Measurements from ENCODE around the gene OGA.

OGA gene

DNA sequence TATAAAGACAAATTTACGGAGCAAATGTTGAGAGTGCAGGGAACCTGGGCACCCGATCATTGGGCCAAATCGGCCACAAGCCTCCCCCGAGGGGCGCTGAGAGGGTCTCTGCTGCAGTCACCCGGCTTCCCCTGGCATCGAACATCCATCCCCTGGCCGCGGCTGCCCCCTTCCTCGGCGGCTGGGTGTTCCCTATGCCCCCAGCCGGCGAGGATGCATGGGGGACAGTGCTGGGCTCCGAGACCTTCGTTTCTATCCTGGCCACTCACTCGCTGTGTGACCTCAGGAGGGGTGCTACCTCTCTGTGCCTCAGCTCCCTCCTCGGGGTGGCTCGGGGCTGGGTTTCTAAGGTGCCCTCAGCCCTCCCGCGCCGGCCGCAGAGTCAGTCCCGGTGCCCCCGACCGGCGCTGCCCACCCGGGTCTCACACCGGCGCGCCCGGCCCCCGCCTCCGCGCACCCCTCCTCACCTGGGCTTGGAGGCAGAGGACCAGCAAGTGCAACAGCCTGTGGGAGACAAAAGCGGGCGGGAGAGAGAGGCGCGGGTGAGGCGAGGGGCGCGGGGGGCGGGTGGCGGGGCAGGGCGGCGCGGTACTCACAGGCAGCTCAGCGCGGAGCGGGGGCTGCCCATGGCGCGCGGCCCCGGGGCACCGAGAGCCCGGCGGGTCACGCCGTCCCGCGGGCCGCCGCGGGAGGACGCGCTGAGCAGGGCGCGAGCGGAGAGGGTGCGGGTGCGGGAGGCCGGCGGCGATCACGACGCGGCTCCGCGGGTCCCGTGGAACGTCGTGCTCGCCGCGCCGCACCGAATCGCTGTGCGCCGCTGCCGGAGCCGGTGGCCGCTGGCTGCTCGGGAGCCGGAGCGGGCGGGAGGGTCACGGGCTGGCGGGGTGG, 42.7 kb downstream of the OGA start, which contains the start of gene FGF8:
Gene FGF8, minus strand, starts transcription at position 842 of the 888 bp plus-strand sequence. Its CDS starts 214 bp downstream, at position 628.
- no peak for DNase-seq (ENCODE audit: low read depth in 2 of 2)

DNA sequence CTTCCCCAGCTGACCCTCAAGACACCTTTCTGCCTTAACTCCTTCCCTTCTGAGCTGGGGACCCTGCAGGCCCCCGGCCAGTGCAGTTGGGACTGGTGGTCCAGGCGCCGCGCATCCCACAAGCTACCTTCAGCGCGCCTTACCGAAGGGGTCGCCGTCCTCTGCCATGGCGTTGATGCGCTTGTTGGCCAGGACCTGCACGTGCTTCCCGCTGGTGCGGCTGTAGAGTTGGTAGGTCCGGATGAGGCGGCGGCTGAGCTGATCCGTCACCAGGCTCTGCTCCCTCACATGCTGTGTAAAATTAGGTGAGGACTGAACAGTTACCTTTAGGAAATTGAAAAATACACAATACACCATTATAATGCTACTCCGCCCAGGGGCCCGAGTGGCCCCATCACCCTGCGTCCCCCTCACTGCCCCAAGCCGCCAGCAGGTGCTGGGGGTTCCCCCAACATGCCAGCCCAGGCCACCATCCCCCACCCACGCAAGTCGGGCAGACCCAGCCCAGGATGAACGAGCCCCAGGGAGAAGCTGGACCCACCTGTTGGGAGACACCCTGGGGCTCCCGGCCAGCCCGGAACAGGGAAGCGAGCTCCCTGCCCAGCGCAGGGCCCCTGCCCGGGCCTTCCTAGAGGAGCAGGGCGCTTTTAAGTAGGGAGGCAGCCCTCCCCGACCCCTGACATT, 43.5 kb downstream of the OGA start:
- no peak for DNase-seq (ENCODE audit: low read depth in 2 of 2)

DNA sequence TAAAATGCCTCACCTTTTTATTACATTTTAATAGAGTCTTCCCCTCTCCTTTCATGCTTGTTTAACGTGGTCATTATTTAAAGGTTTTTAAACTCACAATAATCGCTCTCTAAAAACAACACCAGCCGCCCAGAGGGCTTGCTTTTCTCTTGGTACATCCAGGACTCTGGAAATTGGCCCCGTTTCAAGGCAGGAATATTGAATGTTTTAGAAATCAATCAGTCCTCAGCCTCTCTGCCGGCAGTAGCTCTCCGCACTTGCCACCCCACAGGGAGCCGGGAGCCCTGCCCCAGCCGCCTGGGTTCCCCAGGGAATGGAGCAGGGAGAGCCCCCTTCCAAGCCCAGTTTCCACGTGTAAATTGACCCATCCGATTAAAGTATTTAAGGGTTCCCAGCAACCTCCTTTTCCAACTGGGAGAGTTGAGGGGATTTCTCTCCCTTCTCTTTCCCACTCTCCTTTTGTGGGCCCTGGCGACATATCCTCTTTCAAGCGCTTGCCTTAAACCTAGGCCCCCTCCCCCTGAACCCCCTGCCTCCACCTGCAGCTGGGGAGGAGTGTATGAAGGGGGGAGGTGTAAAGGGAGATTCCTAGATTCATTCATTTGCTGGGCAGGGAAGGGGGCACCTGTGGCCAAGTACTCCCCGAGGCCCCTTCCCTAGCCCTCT, 44.2 kb downstream of the OGA start:
- no peak for DNase-seq (ENCODE audit: low read depth in 2 of 2)

DNA sequence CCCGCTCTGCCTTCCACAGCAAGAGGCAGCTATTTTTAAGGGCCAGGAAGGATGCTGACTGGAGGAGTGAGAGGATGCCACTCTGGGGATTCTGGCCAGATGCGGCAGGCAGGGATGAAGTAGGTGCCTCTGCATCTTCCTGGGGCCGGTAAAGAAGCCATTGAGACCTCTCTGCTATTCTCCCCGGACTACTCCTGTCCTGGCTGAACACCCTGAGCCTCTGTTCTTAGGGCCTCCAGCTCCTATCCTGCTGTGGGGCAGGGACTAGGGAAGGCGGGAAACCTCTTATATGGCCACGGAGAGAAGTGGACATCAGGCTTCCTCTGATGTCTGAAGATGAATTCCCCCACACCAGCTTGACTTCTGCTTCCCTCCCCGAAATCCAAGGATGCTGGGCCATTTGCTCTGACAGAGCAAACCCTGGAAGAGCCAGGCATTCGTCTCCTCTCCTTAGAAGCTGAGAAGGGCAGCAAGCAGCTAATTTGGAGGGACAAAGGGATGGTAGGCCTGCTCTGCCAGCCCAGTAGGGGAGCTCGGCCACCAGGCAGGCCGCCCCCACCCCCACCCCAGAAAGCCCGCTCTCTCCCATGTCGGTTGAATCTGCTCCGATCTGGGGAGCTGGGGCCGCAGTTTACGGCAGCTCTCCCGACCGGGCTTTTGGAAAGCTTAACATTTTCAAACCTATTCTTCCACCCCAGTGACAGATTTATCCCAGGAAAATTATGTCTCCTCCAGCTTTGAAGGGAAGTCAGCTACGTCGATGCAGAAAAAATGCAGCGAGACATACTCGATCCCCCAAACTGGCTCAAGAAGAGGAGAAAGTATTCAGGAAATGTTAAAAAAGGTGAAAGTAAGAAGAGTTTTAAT, 45.1 kb downstream of the OGA start:
- DNase-seq (ENCODE audit: low read depth in 2 of 2): no peak

DNA sequence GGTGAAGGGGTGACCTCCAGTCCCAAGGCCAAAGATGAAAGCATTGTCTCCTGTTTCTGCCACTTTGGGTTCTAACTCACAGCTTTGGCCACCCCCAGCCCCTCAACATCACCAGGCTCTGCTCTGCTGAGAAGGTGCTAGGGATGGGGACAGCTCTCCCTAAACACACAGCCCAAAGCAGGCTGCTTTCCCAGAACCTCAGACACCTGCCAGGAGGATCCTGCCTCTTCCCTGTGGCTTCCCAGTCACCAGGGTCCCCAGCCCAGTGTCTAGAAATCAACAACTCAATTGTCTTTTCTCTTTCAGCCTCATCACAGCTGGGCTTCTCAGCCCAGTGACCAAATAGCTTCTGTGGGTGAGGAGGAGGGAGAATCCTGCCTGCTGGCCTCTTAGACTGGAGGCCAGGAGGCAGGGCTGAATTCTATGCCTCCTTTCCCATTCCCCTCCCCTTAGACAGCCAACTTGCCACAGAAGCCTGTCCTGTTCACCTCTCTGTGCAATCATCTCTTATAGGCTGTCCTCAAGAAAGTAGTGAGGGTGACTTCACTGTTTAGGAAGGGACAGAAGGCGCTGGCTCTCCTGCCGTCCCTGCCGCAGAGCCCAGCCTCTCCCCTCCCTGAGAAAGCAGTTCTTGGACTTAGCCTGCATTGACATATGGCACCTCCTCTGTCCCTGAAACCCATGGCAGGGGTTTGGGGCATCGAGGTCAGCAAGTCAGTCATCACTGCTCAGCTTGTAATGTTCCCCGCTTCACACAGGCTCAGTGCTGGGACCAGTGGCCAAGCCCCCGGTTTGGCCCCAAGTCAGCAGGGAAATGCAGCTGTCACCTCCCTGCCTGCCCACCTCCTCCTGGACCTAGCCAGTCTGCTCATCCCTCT, 46.0 kb downstream of the OGA start:
- DNase-seq (ENCODE audit: low read depth in 2 of 2): no peak

DNA sequence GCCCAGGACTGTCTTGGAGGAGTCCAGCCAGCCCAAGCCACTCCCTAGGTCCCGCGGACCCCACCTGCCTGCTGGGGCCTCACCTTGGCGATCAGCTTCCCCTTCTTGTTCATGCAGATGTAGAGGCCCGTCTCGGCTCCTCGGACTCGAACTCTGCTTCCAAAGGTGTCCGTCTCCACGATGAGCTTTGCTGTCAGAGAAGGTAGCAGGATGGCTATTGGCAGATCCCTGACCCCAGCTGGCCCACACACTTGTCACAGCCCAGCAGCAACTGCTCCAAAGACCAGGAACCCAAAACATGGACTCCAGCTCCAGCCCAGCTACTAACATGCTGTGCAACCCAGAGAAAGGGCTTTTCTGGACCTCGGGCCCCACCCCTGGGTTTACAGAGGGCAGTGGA, 46.9 kb downstream of the OGA start:
- DNase-seq (ENCODE audit: low read depth in 2 of 2): no peak

DNA sequence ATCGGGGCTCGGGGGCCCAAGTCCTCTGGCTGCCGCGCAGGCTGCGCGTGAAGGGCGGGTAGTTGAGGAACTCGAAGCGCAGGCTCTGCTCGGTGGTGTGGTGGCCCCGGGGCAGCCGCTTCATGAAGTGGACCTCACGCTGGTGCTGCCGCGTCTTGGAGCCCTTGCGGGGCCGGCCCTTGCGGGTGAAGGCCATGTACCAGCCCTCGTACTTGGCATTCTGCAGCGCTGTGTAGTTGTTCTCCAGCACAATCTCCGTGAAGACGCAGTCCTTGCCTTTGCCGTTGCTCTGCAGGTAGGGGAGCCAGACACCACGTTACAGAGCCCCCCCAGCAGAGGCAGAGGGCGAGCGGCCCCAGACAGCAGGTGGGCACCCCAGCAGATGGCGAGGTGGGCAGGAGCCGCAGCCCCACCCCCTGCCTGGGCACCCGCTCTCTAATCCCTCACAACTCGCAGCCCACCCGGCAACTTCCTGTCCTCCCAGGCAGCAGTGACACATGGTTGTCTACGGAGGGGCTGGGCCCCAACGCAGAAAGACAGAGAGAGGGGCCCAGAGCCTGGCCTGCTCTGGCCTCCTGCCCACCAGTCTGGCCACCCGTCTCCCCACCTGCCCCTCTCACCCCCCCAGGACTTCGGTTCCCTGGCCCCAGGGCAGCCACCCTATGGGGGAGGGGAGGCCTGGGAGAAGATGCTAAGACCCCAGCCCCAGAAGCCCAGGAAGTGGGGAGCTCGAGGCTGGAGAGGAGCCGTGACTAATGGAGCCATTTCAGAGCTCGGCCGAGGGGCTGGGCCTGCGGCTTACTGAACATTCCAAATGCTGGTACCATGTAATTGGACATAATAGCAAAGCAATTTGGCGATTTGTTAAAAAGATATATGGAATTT, 47.7 kb downstream of the OGA start:
- no peak for DNase-seq (ENCODE audit: low read depth in 2 of 2)

DNA sequence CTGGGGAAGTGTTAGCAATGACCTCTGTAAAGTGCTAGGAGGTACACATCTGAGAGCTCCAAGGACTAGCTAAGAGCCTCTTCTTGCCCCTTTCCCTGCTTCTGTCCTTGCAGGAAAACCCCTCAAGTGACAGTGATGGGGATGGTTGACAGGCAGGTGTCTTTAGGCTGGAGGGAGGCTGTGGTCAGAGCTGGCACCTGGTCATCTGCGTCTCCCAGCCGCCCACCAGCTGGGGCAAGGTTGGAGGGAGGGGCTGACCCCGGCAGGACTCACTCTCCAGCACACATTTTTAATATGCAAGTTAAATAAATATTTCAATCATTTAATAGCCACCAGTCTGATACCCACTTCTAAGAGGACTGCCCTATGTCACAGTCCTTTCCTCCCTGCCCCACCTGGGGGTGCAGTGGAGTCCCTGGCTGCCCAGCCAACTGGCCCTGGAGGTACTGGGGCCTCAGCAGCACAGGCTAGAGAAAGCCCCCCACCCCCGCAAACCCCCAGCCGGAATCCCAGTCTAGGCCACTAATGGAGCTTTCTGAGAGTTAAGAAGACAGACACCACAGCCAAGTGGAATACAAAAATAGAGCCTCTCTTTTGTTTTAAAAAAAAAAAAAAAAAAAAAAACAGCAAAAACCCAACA, 48.6 kb downstream of the OGA start:
- no peak for DNase-seq (ENCODE audit: low read depth in 2 of 2)

DNA sequence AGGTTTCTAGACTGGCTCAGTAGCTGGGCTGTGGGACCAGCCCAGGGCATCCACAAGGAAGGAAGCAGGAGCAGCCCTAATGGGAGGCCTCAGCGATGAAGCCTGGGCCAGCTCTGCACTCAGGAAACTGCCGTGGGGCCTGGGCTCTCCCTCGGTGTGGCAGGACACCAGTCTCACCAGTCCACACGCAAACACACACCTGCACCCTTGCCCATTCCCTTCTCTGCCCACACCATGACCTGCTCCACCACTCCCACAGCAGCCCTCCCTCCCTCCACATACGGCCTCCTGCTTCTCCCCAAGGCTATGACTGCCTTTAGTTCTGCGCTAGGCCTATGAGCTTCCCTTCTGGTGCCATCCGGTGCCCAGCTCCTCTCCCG, 49.5 kb downstream of the OGA start:
- no peak for DNase-seq (ENCODE audit: low read depth in 2 of 2)

DNA sequence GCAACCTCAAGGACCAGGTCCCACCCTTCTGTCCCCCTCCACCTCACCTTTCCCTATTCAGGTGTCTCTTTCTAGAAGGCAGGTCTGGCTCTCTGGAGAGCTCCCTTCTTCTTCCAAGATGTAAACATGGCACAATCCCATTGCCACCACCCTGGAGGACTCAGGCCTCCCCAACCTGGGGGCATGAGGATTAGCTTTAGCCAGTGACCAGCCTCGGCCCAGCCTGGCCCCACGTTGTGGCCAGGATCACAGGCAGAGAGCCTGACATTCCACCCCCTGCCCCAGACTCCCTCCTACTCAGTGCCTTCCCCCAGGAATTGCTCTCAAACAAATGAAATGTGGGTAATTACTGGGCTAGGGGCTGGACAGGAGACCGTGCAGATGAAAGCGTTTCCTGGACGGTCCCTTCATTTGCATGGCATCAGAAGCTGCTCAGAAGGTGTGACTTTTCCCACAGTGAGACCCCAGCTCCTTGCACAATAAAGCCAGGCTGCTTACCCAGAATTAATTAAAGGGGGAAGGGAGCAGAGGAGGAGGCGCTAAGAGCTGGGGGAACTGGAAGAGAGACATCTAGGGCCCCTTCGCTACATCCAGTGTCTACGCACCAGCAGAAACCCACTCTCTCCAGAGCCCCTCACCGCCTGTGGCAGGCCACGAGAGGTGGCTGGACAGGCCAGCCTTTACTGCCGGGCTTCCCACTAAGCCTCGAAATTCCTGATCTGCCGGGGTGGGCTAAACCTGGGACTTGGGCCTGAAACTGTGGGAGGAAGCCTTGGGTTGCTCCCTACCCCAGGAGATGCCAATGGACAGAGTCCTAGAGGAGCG, 50.1 kb downstream of the OGA start:
- DNase-seq (ENCODE audit: low read depth in 2 of 2): no peak

DNA sequence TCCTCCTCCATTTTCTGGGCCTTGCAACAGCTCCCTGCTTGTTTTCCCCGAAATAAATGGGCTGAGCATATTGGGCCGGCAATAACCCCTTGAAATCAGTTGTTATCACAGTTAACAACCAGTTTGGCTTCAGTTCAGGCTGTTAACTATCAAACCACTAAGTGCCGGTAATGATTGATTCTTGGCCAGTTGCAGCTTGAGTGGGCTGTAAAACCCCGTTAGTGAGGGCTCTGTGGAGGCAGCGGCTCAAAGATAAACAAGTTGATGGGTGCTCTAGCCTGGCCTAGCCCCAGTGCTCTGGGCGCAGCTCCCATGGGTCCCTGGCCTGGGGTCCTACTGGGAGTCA, 50.7 kb downstream of the OGA start:
- no peak for DNase-seq (ENCODE audit: low read depth in 2 of 2)

DNA sequence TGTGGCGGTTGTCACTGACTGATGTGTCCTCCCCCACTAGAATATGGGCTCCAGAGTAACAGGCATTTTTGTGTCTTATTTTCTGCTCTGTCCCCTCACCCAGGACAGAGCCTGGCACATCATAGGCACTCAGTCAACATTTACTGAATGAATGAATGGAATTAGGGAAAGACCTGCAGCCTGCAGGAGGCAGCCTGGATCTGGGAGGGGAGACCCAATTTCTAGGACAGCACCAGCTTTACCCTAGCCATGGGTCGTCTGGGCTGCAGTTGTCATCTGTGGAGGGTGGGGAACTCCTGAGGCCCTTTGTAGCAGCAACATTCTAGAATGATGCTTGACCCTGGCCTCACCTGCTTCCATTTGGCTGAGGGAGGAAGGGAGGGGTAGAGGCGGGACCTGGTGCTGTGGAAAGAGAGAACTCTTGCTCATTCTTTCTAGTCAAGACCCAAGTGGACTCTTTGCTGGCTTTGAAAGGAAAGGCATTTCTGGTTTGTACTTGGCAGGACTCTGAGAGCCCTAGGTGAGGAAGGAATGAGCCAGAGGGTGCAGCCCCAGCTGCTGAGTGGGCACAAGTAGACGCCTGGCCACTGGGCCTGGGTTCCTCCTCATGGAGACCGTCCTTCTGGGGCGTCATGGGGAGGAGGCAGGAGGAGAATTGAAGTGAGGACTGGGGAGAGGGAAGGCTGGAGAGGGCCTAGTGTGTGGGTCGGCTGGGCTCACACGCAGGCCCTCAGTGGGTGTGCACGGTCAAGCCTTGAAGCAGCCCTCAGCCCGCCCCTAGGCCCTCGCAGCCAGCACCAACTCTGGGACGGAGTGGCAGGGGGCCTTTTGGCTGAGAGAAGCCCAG, 51.3 kb downstream of the OGA start:
- no peak for DNase-seq (ENCODE audit: low read depth in 2 of 2)

DNA sequence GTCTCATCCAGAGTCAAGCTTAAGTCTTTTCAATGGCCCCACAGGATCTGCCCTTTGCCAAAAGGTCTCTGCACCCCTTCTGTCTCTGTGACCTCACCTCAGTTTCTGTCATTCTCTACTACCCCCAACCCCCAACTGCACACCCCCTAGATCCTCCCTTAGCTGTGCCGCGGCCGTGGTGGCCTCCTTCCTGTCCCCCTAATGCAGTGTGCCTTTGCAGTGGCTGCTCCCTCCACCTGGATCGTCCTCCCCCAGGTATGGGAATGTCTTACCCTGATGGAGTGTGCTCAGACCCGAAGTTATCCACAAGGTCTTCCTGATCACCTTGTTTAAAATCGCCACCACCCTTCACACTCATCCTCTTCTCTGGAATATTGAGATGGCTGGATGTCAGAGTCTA, 51.9 kb downstream of the OGA start:
- DNase-seq (ENCODE audit: low read depth in 2 of 2): no peak

DNA sequence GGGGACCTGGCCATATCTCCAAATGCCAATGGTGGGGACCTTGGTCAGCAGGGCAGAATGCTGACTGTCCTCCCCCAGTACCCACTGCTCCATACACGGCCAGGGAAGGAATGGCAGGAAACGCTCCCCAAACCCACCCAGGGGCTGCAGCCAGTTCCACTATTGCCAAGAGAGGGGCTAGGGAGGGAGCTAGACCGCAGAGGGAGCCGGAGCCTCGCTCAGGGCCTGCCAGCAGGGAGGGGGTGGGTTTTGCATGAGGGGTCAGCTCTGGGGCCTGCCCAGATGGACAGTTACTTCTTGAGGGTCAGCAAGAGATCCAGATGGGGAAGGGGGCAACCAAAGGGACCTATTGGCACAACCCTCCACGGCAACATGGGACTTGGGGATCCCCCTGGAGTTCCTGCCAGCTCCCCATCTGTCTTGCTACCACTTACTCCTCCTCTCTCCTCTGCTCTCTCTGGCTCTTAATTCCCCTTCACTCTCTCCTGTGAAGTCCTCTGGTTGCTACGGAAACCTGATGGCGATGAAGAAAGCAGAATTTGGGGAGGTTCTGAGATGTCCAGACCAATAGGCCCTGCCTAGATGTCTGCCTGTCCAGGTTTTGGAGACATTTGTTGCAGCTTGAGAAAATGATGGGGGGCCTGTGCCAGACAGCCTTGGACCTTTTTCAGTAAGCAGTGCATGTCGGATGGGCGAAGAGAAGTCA, 55.0 kb downstream of the OGA start:
- DNase-seq (ENCODE audit: low read depth in 2 of 2): no peak

DNA sequence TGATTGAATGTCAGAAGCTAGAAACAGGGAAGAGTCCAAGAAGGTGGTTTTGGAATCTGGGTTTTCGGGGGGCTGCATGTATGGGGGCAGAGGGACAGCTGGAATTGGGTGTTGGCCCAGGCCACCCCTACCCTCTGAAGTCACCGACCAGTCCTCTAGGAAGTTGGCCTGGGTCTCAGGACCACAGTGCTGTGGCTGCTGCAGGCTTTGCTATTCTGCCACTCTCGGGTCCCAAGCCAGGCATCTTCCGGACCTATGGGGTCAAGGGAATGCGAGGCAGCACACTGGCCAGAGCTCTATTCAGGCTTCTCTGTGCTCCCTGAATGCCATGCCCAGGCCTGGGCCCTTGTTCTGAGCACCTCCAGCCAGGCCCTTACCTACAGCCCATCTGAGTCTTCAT, 55.5 kb downstream of the OGA start:
- DNase-seq (ENCODE audit: low read depth in 2 of 2): no peak

DNA sequence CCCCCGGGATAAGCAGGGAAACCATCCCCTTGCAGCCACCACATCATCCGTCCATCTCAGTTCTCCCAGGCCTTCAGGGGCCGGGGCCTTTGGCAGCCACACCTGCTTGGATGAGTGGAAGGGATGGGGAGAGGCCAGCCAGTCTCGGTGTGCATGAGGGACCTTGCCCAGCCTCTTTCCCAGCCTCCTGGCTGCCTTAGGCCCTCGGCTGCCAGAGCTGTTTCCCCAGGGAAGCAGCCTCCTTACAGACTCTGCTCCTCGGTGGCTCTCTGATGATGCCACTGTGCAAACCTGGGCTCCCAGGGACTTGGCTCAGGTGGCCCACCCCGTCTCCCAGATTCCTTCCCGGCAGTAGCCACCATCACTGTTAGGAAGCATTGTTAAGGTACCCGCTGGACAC, 57.0 kb downstream of the OGA start:
- no peak for DNase-seq (ENCODE audit: low read depth in 2 of 2)

DNA sequence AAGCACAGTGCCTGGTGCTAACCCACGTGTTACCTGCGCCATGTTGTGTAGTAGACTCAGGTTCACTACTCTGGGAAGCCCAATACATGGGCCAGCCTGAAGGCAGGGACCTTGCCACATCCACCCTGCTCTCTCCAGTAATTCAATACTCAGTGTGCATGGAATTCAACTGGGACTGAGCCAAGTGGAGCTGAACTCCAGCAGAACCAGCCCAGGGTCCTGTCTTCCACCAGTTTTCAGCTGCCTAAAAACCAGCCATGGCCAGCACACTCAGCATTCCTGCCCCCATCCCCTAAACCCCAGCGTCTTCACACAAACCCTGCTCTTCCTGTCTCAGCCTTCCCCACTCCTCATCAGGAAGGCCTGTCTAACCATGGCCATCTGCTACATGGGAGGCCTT, 57.7 kb downstream of the OGA start:
- no peak for DNase-seq (ENCODE audit: low read depth in 2 of 2)

All from stimulated activated CD4-positive, alpha-beta T cell treated with anti-CD3 and anti-CD28 coated beads, Interleukin-15, amount 100 ng/mL, for 48 hours (primary cell).